ENCODE data around the gene SERPINA10.

DNA sequence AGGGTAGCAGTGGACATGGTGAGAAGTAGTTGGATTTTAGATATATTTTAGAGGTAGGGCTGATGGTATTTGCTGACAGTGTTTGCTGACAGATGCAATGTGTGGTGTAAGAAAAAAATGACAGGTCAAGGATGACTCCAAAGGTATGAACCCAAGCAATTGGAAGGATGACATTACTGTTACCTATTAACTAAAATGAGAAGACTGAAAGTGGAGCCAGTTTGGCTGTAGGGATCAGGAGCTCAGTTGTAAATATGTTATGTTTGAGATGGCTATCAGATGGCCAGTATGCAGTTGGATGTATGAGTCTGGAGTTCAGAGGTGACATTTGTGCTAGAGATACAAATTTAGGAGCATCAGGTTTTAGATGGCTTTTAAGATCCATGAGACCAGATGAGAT is 47.5 kb upstream of the SERPINA10 start:
- TF ChIP-seq, protein P1, sequence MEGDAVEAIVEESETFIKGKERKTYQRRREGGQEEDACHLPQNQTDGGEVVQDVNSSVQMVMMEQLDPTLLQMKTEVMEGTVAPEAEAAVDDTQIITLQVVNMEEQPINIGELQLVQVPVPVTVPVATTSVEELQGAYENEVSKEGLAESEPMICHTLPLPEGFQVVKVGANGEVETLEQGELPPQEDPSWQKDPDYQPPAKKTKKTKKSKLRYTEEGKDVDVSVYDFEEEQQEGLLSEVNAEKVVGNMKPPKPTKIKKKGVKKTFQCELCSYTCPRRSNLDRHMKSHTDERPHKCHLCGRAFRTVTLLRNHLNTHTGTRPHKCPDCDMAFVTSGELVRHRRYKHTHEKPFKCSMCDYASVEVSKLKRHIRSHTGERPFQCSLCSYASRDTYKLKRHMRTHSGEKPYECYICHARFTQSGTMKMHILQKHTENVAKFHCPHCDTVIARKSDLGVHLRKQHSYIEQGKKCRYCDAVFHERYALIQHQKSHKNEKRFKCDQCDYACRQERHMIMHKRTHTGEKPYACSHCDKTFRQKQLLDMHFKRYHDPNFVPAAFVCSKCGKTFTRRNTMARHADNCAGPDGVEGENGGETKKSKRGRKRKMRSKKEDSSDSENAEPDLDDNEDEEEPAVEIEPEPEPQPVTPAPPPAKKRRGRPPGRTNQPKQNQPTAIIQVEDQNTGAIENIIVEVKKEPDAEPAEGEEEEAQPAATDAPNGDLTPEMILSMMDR (IDR thresholded peaks at IDR 0.05) = no peak
- no peak for TF ChIP-seq POLR2A (IDR thresholded peaks at IDR 0.05)

Measured in thyroid gland (tissue), 4 donors.